Neural progenitor cell (in vitro differentiated cells): ENCODE measurements around the gene LOXHD1.

Experiments
- CTCF ChIP-seq: fragments of 200-600 bp; sonication (generic); IDR thresholded peaks from 2 replicates; pipeline ENCODE4 v1.5.1; 2017; ENCODE audit warnings: antibody characterized with exemption, mild to moderate bottlenecking
- EZH2 ChIP-seq: fragments of 200-600 bp; sonication (generic); IDR thresholded peaks from 2 replicates; pipeline ENCODE4 v1.6.1; 2017; ENCODE audit warnings: antibody characterized with exemption, mild to moderate bottlenecking, moderate library complexity
- EZH2phosphoT487 ChIP-seq: fragments of 200-600 bp; sonication (generic); IDR thresholded peaks from 2 replicates; pipeline ENCODE4 v1.6.1; 2017; ENCODE audit warnings: antibody characterized with exemption

GRCh38 chr18:46705521-46705920 is 48.5 kb upstream of the LOXHD1 start:
- TF ChIP-seq CTCF (no peak), EZH2phosphoT487 (no peak), EZH2 (no peak)
